Hypothalamus (tissue), 51 donors: ENCODE measurements around the gene THBD.
A peak's percentile ranks its signal among the peaks of the same experiment; 100 is the strongest.

Source experiments
- DNase-seq, 51 donors: peaks; one replicate each; lab custom pipeline; 2025; lab: John Stamatoyannopoulos, UW

The THBD gene

GRCh38 chr20:23084845-23085365 is 35.4 kb upstream of the THBD start:
- DNase-seq: peak in 1 of 51 donors; percentile 75

DNA sequence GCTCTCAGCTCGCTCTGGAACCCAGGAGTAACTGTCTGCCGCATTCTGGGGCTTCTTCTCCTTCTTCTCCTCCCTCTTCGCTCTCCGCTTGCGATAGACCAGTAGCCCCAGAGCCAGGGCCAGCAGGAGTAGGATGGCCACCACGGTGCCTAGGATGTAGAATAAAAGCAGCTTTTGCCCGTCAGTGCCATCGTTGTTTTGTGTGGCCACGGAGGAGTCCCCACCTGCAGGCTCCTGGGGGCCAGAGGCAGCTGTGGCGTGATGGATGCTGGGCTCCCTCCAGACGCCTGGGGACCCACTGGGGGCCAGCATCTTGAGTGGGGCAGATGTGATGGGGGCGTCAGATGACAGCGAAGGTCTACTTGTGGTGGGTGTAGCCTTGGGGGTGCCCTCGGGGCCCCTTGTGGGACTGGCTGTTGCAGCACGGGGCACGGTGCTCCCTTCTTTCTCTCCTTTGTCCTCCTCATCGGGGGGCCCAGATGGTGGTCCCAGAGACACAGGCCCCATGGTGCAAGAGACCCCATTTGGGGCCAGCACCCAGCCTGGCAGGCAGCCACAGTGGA is 34.9 kb upstream of the THBD start:
- no peak for DNase-seq

DNA sequence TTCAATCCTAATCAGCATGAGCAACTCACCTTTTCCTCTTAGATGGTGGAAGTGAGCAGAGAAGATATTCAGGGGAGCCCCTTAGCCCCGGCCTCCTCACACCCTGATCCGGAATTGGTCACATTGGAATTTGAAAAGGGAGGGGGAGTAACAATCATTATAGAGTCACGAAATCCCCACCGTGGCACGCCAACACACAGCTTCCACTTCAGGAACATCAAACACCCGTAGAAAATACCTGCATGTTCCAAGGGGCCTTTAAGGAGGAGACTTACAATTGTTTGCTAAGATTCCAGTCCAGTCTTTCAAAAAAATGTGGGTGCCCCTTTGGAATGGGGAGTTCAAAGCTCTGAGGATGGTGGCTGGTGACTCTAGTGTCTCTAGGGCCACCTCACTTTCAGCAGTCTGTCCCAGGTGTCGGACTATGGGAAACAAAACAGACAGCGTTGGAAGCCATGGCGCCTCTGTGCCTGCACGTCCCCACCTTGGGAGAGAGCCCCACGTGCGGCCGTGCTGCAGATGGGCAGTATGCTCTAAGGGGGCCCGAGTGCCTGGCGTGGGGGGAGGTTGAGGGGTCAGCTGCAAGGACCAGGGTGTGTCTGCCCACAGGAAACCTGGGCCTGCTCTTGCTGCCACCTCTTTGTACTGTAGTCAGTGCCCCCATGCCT is 34.2 kb upstream of the THBD start:
- DNase-seq: no peak

GRCh38 chr20:23082846-23083552 is 33.5 kb upstream of the THBD start:
- no peak for DNase-seq

DNA sequence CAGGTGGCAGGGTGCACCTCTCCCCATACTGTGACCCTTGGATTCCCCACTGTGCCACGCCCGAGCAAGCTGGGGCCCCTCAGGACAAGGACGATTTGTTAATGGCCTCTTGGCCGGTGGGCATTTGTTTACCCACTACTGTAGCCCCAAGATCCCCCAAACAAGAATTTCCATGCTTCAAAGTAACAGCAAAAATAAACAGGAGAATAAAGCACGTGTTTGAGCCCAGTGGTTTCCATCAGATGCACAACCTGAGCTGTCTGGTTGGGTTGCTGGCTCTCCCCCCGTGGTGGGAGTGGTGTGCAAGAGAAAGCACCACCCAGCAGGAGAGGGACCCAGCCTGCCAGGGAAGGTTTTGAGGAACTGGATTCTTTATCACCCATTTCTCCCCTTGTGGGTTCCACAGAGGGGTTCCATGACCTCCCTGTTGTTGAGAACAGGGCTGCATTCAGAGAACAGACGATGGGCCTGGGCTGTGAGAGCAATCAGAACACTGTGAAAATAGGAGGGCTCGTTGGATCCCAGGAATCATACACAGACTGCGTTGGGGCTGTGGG is 31.9 kb upstream of the THBD start:
- no peak for DNase-seq

- peak in 1 of 51 donors; percentile 94 for DNase-seq
Observed at GRCh38 chr20:23080521-23080920, 31.0 kb upstream of the THBD start.

DNA sequence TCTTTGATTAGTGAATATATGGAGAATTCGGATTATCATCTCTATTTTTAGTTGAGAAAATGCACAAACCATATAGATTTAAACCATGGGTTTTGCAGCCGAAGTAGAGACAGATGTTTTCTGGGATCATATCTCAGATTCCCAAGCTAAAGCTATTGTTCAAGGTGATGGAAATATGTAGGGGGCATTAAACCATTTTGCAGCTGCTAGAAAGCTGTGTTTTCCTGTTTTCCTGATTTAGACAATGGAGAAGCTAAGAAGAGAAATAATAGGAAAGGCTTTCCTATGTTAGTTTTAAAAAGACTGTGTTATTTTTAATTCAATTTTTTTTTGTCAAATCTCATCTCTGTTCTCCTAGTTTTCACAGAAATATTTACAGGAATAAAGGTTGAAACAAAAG is 30.5 kb upstream of the THBD start:
- DNase-seq: no peak

DNA sequence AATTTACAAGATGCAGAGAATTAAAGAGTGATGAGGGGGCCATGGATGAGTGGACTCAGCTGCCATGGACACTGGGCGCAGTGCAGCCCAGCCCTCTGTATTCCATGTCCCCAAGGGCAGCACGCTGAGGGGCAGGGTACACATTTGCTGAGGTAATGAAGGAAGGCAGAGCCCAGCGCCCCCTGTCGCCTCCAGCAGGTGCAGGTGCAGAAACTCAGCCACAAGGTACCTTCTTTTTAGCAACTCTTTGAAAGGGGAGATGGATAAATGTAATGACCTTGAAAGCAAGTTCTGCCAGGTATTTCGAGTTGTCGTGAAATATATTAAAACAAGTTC is 29.5 kb upstream of the THBD start:
- no peak for DNase-seq

DNA sequence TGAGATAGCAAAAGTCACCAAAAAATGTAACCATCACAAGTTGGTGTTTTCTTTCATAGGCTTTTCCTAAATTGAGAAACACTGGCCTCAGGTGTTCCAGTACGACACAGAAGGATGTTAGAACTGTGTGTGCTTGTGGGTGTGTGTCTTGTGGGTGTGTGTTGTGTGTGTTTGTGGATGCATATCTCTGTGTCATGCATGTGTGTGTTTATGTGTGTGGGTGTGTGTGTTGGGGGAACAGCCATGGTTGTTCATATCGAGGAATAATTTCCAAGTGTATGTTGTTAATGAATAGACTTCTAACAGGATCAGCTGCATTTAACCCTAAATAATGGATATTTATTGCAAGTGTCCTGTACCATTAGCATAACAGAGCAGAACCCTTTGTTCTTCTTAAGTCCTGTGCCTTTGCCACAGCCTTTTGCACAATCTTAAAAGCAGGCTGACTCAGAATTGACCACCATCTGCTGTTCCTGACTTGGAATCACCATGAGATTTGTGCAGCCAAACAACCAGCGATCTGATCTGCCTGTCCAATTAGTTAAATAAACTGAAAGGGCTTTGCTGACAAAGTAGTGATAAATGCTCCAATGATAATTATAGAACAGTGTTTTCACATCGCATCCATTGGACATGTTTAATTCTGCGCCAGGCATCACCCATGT is 29.0 kb upstream of the THBD start:
- no peak for DNase-seq

DNA sequence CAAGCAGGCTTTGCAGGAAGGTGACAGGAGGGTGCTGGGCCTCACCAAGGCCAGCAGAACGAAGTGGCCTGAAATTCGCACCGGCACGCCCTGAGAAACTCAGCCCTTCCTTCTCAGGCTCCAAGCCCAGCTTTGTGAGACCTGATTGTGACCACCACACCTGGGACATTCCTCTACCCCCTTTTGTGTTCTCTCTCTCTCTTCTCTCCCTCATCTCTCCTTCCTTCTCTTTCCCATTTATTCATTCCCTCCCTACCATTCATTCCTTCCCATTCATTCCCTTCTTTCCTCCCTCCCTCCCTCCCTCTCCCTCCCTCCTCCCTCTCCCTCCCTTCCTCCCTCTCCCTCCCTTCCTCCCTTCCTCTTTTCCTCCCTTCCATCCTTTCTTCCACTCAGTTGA is 27.8 kb upstream of the THBD start:
- no peak for DNase-seq

- no peak for DNase-seq
Observed at GRCh38 chr20:23074052-23074451, 24.6 kb upstream of the THBD start.

- no peak for DNase-seq
Observed at GRCh38 chr20:23072892-23073586, 23.6 kb upstream of the THBD start.

GRCh38 chr20:23071996-23072395 is 22.5 kb upstream of the THBD start:
- DNase-seq: no peak

GRCh38 chr20:23071398-23071797 is 21.9 kb upstream of the THBD start:
- DNase-seq: no peak

- DNase-seq: no peak
Observed at GRCh38 chr20:23069108-23069507, 19.6 kb upstream of the THBD start.

- no peak for DNase-seq
Observed at GRCh38 chr20:23068283-23068682, 18.8 kb upstream of the THBD start.

- no peak for DNase-seq
Observed at GRCh38 chr20:23066772-23067171, 17.3 kb upstream of the THBD start.

DNA sequence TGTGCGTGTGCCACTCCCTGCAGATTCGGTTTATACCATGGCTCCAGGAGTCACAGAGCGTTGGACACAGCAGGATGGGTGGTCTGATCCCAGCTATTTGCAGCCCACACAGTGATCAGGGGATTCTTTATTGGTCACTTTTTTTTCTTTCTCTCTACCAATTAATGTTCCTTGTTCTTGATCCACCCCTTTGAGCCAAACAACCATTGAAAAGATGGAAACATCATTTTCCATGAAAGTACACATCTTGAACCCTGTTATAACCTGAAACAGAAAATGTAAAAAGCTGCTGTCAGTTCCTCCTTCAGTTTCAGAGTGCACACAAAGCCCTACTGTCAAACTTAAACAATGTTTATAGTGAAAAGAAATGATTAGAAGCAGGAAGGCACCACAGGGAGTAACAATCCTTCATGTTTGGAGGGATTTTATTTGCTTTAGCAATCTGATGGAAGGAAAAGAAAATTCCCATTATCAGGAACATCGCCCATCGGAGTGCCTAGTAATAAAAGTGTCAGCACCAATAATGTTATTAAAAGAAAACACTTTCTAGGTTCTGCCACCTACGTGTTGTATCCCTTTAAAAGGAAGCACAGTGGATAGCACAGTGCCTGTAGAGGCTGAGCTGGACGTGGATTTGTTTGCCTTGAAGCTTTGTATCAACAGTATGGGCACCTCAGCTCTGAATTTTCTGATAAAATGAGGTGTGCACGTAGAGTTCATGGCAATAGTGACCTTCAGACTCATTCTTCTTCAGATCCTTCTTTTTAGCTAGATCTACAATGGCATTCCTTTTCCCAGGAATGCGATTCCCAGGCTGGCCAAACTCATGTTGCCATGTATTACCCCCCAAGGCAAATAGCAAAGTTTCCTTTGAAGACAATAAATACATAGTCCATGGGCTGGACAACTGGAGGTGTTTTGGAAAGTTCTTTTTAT is 16.1 kb upstream of the THBD start:
- no peak for DNase-seq

- DNase-seq: no peak
Observed at GRCh38 chr20:23063581-23063980, 14.1 kb upstream of the THBD start.

DNA sequence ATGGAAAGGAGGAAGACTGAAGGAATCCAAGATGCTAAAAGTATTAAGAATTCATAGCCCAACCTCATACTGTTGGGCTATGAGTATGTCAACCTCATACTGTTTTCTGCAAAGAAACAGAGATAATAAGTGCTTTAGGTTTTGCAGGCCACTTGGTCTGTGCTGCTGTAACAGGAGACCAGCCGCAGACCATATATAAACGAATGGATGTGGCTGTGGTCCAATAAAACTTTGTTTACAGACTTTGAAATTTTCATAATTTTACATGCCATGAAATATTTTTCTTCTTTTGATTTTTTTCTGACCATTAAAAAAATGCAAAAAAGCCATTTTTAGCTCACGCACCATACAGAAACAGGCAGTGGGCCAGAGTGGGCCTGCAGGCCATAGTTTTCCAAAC is 13.7 kb upstream of the THBD start:
- no peak for DNase-seq
